ENCODE measurements around the gene RFX8.

GRCh38 chr2:101431486-101431885 lies 43.4 kb downstream of the RFX8 start:
- TF ChIP-seq GATA2 (IDR thresholded peaks at IDR 0.05; ENCODE audit: low read depth, low read length): no peak
- no peak for TF ChIP-seq GATA3 (IDR thresholded peaks at IDR 0.05; ENCODE audit: low read depth, low read length)
